ENCODE data around the gene INPP5D. TPM values are rescaled to one million over a fixed set of nuclear protein-coding genes. Genes with fewer than 3 reads are reported as not detected.

The INPP5D gene
- total RNA-seq, 4 donors from 2014 or later = 26.6 to 40.6 (median 27.0) TPM

DNA sequence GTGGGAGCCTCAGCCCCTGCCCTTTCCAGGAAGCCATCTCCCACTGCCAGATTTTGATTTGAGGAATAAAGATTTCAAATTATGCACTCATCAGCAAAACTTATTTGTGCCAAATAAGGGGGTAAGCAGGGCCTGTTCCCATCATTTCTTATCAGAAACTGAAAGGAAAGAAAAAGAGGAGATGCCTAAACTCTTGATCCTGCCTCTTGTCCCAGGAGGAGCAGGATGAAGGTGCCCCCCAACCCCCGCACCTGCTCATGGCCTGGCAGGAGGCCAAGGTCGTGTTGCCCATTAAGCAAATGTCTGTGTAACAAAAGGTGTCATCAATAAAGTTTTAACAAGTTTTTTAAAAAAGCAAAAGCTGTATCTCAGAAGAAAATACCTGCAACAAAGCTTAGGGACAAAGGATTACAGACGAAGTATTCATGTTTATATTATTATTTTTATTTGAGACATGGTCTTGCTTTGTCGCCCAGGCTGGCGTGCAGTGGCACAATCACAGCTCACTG lies 80.0 kb downstream of the INPP5D start:
- TF ChIP-seq, protein P1, sequence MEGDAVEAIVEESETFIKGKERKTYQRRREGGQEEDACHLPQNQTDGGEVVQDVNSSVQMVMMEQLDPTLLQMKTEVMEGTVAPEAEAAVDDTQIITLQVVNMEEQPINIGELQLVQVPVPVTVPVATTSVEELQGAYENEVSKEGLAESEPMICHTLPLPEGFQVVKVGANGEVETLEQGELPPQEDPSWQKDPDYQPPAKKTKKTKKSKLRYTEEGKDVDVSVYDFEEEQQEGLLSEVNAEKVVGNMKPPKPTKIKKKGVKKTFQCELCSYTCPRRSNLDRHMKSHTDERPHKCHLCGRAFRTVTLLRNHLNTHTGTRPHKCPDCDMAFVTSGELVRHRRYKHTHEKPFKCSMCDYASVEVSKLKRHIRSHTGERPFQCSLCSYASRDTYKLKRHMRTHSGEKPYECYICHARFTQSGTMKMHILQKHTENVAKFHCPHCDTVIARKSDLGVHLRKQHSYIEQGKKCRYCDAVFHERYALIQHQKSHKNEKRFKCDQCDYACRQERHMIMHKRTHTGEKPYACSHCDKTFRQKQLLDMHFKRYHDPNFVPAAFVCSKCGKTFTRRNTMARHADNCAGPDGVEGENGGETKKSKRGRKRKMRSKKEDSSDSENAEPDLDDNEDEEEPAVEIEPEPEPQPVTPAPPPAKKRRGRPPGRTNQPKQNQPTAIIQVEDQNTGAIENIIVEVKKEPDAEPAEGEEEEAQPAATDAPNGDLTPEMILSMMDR (IDR thresholded peaks at IDR 0.05; ENCODE audit: low read depth) = no peak

DNA sequence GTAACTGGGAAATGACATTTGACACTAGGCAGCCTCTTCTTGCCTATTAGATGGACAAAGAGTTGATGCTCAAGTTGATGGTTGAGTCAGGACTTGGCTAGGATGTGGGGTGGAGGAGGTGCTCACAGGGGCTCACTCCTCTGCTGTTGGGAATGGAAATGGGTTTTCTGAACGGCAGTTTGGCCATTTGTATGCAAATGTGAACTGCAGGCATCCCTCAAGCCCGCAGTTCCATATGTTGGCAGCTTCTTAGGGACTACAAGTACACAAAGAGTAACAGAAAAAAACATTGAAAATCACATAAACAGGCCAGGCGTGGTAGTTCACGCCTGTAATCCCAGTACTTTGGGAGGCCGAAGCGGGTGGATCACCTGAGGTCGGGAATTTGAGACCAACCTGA lies 80.8 kb downstream of the INPP5D start:
- TF ChIP-seq, protein P1 (IDR thresholded peaks at IDR 0.05; ENCODE audit: low read depth) = no peak

DNA sequence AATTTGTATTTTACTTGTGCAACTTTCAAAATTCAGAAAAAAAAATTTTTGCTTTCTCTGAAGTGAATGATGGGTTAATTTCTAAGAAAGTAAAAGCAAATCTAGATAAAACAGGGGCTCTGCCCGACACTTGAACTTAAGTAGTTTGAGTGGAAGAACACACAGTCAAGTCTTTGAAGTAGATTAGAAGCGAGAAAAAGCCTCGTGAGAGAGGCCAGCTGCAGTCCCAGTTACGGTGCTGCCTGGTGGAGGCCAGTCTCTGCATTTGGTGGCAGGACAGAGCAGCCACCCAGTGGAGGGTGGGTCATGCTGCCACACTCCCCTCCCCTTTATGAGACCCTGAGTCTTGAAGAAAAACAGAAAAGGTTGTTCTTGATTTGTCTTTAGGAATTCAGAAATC lies 81.8 kb downstream of the INPP5D start:
- TF ChIP-seq, protein P1 (IDR thresholded peaks at IDR 0.05; ENCODE audit: low read depth) = no peak

DNA sequence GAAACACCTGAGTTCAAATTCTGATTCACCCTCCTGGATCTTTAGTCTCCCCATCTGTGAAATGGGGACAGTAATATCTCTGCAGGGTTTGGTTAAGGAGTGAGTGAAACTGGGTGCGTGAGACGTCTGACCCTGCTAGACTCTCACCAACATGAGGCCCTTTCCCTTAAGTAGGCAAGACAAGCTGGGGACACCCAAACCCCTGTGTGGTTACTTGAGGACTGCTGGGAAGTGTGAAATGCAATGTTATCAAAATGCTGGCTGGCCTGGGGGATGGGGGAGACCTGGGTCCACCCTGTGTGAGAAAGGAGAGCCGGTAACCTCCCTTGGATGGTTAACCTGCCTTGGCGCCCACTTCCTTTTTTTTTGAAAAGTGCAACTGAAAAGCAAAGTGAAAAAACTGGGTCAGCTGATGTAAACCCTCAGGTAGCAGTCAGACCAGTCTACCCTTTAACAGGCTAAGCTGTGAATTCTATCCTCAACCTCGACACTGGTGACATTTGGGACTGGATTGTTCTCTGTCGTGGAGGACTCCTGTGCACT lies 82.3 kb downstream of the INPP5D start:
- TF ChIP-seq, protein P1 (IDR thresholded peaks at IDR 0.05; ENCODE audit: low read depth) = no peak

DNA sequence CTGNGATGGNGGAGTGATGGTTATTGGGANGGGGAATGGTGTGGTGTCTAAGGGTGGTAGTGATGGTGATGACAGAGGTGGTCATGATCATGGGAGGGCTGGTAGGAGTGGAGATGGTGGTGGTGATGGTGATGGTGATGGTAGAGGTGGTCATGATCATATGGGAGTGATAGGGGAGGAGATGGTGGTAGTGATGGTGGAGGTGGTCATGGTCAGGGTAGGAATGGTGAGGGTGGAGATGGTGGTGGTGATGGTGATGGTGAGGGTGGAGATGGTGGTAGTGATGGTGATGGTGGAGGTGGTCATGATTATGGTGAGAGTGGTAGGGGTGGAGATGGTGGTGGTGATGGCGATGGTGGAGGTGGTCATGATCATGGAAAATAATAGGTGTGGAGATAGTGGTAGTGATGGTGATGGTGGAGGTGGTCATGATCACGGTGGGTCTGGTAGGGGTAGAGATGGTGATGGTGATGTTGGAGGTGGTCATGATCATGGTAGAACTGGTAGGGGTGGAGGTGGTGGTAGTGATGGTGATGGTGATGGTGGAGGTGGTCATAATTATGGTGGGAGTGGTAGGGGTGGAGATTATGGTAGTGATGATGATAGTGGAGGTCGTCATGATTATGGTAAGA lies 83.7 kb downstream of the INPP5D start:
- TF ChIP-seq, protein P1 (IDR thresholded peaks at IDR 0.05; ENCODE audit: low read depth) = no peak

DNA sequence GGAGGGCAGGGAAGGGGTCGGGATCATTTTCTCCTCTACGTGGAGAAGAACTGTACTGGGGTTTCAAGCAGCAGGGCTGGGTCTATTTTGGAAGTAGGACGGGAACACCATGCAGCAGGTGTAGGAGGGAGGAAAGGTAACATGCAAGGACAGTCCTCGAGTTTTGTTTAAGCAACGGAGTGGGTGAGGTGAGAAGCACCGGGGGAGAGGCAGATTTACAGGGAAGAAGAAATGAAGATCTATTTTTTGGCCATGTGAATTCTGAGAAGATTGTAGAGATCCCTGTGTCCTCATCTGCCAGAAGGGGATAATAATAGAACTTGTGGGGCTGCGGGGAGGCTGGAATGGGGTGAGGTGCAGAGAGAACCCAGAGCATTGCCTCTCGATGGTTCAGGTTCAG lies 85.6 kb downstream of the INPP5D start:
- TF ChIP-seq, protein P1 (IDR thresholded peaks at IDR 0.05; ENCODE audit: low read depth) = no peak

DNA sequence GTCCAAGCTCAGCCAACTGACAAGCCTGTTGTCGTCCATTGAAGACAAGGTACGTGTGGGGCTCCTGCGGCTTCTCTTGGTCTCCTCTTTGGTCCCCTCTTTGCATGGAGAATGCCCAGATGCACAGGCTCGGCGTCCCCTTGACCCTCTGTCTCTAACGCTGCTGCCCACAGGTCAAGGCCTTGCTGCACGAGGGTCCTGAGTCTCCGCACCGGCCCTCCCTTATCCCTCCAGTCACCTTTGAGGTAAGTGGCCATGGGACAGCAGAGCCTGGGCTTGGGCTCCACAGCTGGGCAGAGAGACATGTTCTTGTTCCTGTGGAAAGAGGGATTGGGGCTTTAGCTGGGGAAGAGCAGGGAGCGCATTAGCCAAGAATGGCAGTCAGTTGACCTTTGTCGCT lies 86.1 kb downstream of the INPP5D start:
- TF ChIP-seq, protein P1 (IDR thresholded peaks at IDR 0.05; ENCODE audit: low read depth) = no peak
